ENCODE results near the gene ISOC2.

- TF ChIP-seq CTCF (IDR thresholded peaks at IDR 0.05; ENCODE audit: borderline replicate concordance, extremely low read depth, low read length, poor library complexity, severe bottlenecking) (no peak), EZH2 (IDR thresholded peaks at IDR 0.05; ENCODE audit: borderline replicate concordance, low read depth, low read length, severe bottlenecking) (no peak)
Measured at GRCh38 chr19:55484593-55485438, 23.4 kb upstream of the ISOC2 start, which contains the start of gene NAT14.

Measured in DND-41 (cell line).